ENCODE data around the gene TENM3.

TENM3 gene

DNA sequence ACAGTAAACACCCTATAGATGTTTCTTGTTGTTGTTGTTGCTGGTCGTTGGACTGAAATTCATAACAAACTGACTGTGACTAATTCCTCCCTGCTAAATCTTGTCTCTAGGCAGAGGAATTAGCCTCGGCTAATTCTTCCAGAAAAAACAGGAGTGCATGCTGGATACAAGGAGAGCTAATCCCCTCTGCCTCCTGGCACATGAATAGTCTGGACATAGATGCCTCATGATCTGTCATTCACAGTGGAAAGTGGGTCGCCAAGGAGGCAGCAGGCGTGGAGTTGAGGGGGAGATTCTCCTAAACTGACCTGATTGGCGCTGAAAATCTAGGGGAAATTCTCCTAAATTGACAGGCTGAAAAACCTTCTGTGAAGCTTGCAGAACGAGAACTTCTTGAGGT, 453.9 kb downstream of the TENM3 start:
- Histone ChIP-seq H3K9me3 (ENCODE audit: control insufficient read depth in 2 of 2, low read length in 2 of 2) (no peaks in the 10 kb centered on the region), H3K36me3 (ENCODE audit: control insufficient read depth in 2 of 2, insufficient read depth in 2 of 2, low read length in 2 of 2) (no peaks in the 10 kb centered on the region), H3K27me3 (ENCODE audit: control insufficient read depth in 1 of 2, insufficient read depth in 2 of 2, low read length in 2 of 2) (no peaks in the 10 kb centered on the region), H3K27ac (ENCODE audit: low read length) (no peak overlapping the region), H3K4me3 (ENCODE audit: low read length in 2 of 2) (no peak overlapping the region), H3K9ac (ENCODE audit: low read length in 2 of 2) (no peak overlapping the region), H3K4me1 (ENCODE audit: control insufficient read depth, insufficient read depth, low read length) (no peaks in the 10 kb centered on the region)

DNA sequence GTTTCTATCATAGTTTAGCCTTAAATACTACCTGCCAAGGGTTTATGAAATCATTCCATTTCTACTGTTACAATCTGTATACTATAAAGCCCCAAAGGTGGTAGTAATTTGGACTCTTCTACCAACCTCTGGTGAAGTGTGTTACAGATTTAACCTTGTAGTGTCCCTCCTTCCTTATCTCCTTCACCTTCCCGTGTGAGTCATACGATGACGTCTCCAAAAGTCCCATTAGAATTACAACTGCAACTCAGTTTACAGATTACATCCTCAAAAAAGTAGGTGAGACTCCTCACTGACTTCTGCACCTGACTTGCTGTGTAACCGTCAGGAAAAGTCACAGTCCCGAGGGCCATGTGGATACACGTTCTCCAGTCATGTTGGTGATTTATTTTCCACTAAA, 455.0 kb downstream of the TENM3 start:
- Histone ChIP-seq H3K4me1 (ENCODE audit: control insufficient read depth, insufficient read depth, low read length) (no peaks in the 10 kb centered on the region), H3K4me3 (ENCODE audit: low read length in 2 of 2) (no peak overlapping the region), H3K27me3 (ENCODE audit: control insufficient read depth in 1 of 2, insufficient read depth in 2 of 2, low read length in 2 of 2) (no peaks in the 10 kb centered on the region), H3K36me3 (ENCODE audit: control insufficient read depth in 2 of 2, insufficient read depth in 2 of 2, low read length in 2 of 2) (no peaks in the 10 kb centered on the region), H3K9me3 (ENCODE audit: control insufficient read depth in 2 of 2, low read length in 2 of 2) (no peaks in the 10 kb centered on the region), H3K27ac (ENCODE audit: low read length) (no peak overlapping the region), H3K9ac (ENCODE audit: low read length in 2 of 2) (no peak overlapping the region)

DNA sequence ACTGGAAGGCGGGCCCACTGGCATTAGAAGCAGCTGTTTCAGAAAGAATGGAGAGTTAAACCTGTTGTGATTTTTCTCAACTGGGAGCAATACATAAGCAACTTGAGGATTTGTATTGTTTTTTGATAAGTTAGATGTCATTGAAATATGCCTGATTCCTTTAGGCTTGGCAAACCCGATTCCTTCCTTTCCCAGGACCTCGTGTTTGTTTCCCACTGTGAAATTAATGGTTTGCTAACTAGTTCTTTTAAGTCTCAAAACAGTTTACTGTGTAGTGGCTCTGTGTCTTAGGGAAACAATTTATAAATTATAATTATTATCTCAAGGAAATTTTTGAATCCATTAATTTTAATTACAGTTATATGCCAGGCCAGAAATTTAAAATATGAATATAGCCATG, 456.0 kb downstream of the TENM3 start:
- H3K27me3 ChIP-seq (ENCODE audit: control insufficient read depth in 1 of 2, insufficient read depth in 2 of 2, low read length in 2 of 2): no peaks in the 10 kb centered on the region
- no peaks in the 10 kb centered on the region for H3K36me3 ChIP-seq (ENCODE audit: control insufficient read depth in 2 of 2, insufficient read depth in 2 of 2, low read length in 2 of 2)
- no peak overlapping the region for H3K27ac ChIP-seq (ENCODE audit: low read length)
- H3K9ac ChIP-seq (ENCODE audit: low read length in 2 of 2): no peak overlapping the region
- H3K4me1 ChIP-seq (ENCODE audit: control insufficient read depth, insufficient read depth, low read length): no peaks in the 10 kb centered on the region
- H3K9me3 ChIP-seq (ENCODE audit: control insufficient read depth in 2 of 2, low read length in 2 of 2): no peaks in the 10 kb centered on the region
- no peak overlapping the region for H3K4me3 ChIP-seq (ENCODE audit: low read length in 2 of 2)

DNA sequence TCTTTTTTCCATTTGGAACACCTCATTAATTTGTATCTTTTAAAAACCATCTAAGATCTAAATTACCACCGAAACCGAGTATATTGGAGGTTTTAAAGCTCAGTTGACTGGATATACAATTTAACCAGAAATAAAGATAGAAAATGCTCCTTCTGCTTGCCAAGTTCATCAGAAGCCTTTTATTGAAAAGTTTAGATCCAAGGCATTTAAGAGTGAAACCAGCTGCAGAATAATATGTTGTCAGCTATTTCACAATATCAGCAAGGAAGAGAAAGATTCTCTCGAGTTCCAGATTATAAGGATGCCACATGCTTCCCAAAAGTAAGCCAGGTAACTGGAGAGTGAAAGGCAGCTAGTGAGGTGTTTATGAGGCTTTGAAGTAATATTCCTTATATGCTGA, 456.6 kb downstream of the TENM3 start:
- H3K9ac ChIP-seq (ENCODE audit: low read length in 2 of 2): no peak overlapping the region
- no peaks in the 10 kb centered on the region for H3K4me1 ChIP-seq (ENCODE audit: control insufficient read depth, insufficient read depth, low read length)
- no peaks in the 10 kb centered on the region for H3K36me3 ChIP-seq (ENCODE audit: control insufficient read depth in 2 of 2, insufficient read depth in 2 of 2, low read length in 2 of 2)
- H3K27ac ChIP-seq (ENCODE audit: low read length): no peak overlapping the region
- H3K27me3 ChIP-seq (ENCODE audit: control insufficient read depth in 1 of 2, insufficient read depth in 2 of 2, low read length in 2 of 2): no peaks in the 10 kb centered on the region
- H3K4me3 ChIP-seq (ENCODE audit: low read length in 2 of 2): no peak overlapping the region
- no peaks in the 10 kb centered on the region for H3K9me3 ChIP-seq (ENCODE audit: control insufficient read depth in 2 of 2, low read length in 2 of 2)

DNA sequence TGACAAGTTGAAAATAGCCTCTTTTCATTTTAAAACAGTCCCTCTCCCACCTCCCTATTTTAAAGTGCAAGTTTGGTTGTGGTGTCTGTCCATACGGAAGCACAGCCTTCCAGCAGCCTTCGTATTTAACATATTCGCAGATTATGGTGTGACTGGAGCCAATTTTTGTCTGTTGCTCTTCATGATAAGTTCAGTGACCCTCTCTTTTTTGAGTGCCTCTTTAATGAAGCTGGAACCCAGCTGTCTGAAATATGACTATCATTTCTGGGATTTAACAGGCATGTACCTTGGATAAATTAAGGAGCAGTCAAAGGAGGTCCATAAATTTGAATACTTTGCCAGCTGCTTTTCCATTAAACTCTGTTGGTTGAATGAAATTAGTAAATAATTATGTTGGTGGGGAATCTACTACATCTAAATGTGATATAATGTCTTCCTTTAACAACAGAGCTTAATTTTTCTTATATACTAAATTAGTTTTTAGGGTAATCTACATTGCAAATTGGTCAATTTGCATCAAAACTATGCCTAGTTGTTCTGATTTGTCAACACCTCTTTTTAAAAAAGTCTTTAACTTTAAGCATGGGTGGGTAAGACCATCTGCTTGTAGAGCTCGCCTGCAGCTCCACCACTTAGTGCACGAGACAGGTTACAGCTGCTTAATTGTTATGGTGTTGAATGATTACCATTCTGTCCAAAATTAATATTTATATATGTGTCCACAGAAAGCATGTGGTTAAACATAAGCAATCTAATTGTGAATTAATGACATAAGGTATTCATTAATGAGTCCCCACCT, 457.4 kb downstream of the TENM3 start:
- Histone ChIP-seq H3K27ac (ENCODE audit: low read length) (no peak overlapping the region), H3K36me3 (ENCODE audit: control insufficient read depth in 2 of 2, insufficient read depth in 2 of 2, low read length in 2 of 2) (no peaks in the 10 kb centered on the region), H3K4me1 (ENCODE audit: control insufficient read depth, insufficient read depth, low read length) (no peaks in the 10 kb centered on the region), H3K9ac (ENCODE audit: low read length in 2 of 2) (no peak overlapping the region), H3K27me3 (ENCODE audit: control insufficient read depth in 1 of 2, insufficient read depth in 2 of 2, low read length in 2 of 2) (no peaks in the 10 kb centered on the region), H3K9me3 (ENCODE audit: control insufficient read depth in 2 of 2, low read length in 2 of 2) (no peaks in the 10 kb centered on the region), H3K4me3 (ENCODE audit: low read length in 2 of 2) (no peak overlapping the region)

DNA sequence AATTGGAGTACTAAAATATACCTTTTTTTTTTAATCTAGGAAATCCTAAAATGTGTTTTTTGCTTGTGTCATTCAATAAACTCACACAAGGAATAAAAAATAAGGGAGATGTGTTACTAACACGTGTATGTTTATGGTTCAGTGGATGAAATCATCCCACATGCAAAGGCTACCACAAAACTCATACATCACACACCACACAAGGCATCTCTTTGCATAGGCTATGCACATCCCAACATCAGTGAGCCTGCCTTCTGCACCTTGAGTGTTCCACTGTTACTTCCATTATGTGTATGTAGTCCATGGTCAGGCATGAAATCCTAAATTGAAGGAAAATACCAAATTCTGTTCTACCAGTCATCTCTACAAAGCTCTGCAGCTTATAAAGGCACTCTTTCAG, 460.9 kb downstream of the TENM3 start:
- H3K9ac ChIP-seq (ENCODE audit: low read length in 2 of 2): no peak overlapping the region
- no peaks in the 10 kb centered on the region for H3K4me1 ChIP-seq (ENCODE audit: control insufficient read depth, insufficient read depth, low read length)
- H3K27ac ChIP-seq (ENCODE audit: low read length): no peak overlapping the region
- no peak overlapping the region for H3K4me3 ChIP-seq (ENCODE audit: low read length in 2 of 2)
- no peaks in the 10 kb centered on the region for H3K27me3 ChIP-seq (ENCODE audit: control insufficient read depth in 1 of 2, insufficient read depth in 2 of 2, low read length in 2 of 2)
- H3K36me3 ChIP-seq (ENCODE audit: control insufficient read depth in 2 of 2, insufficient read depth in 2 of 2, low read length in 2 of 2): no peaks in the 10 kb centered on the region
- no peaks in the 10 kb centered on the region for H3K9me3 ChIP-seq (ENCODE audit: control insufficient read depth in 2 of 2, low read length in 2 of 2)

DNA sequence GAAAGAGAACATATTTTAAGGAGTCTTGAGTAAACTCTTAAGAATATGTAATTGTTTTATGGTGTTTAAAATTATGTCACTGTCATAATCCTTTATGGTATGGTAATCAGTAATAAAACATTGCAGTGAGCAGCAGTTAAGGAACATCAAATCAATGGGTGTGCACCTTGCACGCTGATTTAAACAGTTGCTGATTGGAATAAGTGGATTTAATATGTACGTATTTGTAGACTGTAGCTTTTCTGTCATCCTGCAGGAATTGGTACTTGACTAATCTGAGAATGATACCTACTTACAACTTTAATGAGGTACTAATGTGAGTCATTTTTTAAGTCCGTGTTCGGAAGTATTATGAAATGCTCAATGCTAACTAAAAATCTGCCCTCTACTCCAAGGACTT, 461.7 kb downstream of the TENM3 start:
- Histone ChIP-seq H3K27me3 (ENCODE audit: control insufficient read depth in 1 of 2, insufficient read depth in 2 of 2, low read length in 2 of 2) (no peaks in the 10 kb centered on the region), H3K4me1 (ENCODE audit: control insufficient read depth, insufficient read depth, low read length) (no peaks in the 10 kb centered on the region), H3K9ac (ENCODE audit: low read length in 2 of 2) (no peak overlapping the region), H3K9me3 (ENCODE audit: control insufficient read depth in 2 of 2, low read length in 2 of 2) (no peaks in the 10 kb centered on the region), H3K36me3 (ENCODE audit: control insufficient read depth in 2 of 2, insufficient read depth in 2 of 2, low read length in 2 of 2) (no peaks in the 10 kb centered on the region), H3K27ac (ENCODE audit: low read length) (no peak overlapping the region), H3K4me3 (ENCODE audit: low read length in 2 of 2) (no peak overlapping the region)

DNA sequence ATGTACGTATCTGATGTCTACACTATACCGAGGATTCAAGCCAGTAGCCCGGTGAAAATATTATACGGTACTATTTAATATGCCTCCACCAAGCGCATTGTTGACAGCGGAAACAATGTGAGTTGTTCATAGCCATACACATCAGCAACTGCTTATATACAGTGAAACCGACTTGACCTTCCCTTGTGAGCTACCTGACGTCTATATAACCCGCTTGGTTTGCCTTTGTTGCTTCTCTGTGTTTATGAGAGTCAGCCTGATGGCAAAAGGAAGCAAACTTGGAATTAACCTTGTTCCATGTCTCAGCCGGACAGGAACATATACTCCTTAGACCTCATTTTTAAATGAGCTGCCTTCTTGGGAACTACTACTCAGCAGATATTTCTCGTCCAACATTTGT, 462.2 kb downstream of the TENM3 start:
- H3K27ac ChIP-seq (ENCODE audit: low read length): no peak overlapping the region

DNA sequence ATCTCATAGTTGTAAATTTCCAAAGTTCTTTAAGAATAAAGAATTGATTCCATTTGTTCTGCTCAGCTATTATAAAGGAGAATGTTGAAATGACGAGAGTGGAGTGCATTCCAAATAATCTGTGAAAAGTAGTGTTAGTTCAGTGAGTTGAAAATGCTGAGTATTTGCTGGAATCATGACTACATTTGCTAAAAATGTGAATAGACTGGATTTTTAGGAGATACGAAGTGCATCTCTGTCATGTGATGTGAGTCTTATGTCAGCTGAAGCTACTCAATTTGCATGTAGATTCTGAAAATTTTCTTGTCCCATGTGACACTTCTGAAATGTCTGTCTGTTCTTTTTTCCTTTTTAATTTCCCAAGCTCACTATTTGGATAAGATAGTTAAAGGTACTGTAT, 468.0 kb downstream of the TENM3 start:
- H3K27me3 ChIP-seq (ENCODE audit: control insufficient read depth in 1 of 2, insufficient read depth in 2 of 2, low read length in 2 of 2): no peaks in the 10 kb centered on the region
- H3K36me3 ChIP-seq (ENCODE audit: control insufficient read depth in 2 of 2, insufficient read depth in 2 of 2, low read length in 2 of 2): no peaks in the 10 kb centered on the region
- no peak overlapping the region for H3K9ac ChIP-seq (ENCODE audit: low read length in 2 of 2)
- H3K9me3 ChIP-seq (ENCODE audit: control insufficient read depth in 2 of 2, low read length in 2 of 2): no peaks in the 10 kb centered on the region
- H3K27ac ChIP-seq (ENCODE audit: low read length): no peak overlapping the region
- H3K4me1 ChIP-seq (ENCODE audit: control insufficient read depth, insufficient read depth, low read length): no peaks in the 10 kb centered on the region
- no peak overlapping the region for H3K4me3 ChIP-seq (ENCODE audit: low read length in 2 of 2)

More for the DNA sequence above, 462.2 kb downstream of the TENM3 start:
- no peaks in the 10 kb centered on the region for H3K27me3 ChIP-seq (ENCODE audit: control insufficient read depth in 1 of 2, insufficient read depth in 2 of 2, low read length in 2 of 2)
- H3K4me1 ChIP-seq (ENCODE audit: control insufficient read depth, insufficient read depth, low read length): no peaks in the 10 kb centered on the region
- no peaks in the 10 kb centered on the region for H3K9me3 ChIP-seq (ENCODE audit: control insufficient read depth in 2 of 2, low read length in 2 of 2)
- H3K36me3 ChIP-seq (ENCODE audit: control insufficient read depth in 2 of 2, insufficient read depth in 2 of 2, low read length in 2 of 2): no peaks in the 10 kb centered on the region
- no peak overlapping the region for H3K4me3 ChIP-seq (ENCODE audit: low read length in 2 of 2)
- H3K9ac ChIP-seq (ENCODE audit: low read length in 2 of 2): no peak overlapping the region

DNA sequence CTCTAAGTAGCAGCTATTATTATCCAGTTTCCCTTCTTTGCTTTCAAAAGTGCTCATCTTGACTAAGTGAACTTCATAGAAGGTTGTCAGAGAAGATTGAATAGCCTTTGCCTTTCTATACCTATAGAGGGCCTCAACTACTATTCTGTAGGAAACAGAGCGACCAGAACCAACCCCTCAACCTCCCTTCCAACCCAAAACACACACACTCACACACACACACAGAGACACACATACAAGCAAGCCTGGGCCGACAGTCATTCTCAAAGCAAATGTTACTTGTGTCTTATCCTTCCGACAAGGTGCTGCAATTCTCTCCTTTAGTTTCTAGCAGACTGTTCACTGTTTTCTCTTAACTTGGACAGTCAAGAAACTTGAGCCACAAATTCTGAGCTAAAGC, 472.3 kb downstream of the TENM3 start:
- Histone ChIP-seq H3K9me3 (ENCODE audit: control insufficient read depth in 2 of 2, low read length in 2 of 2) (no peaks in the 10 kb centered on the region), H3K4me1 (ENCODE audit: control insufficient read depth, insufficient read depth, low read length) (no peaks in the 10 kb centered on the region), H3K4me3 (ENCODE audit: low read length in 2 of 2) (no peak overlapping the region), H3K27me3 (ENCODE audit: control insufficient read depth in 1 of 2, insufficient read depth in 2 of 2, low read length in 2 of 2) (no peaks in the 10 kb centered on the region), H3K9ac (ENCODE audit: low read length in 2 of 2) (no peak overlapping the region), H3K36me3 (ENCODE audit: control insufficient read depth in 2 of 2, insufficient read depth in 2 of 2, low read length in 2 of 2) (no peaks in the 10 kb centered on the region), H3K27ac (ENCODE audit: low read length) (no peak overlapping the region)

DNA sequence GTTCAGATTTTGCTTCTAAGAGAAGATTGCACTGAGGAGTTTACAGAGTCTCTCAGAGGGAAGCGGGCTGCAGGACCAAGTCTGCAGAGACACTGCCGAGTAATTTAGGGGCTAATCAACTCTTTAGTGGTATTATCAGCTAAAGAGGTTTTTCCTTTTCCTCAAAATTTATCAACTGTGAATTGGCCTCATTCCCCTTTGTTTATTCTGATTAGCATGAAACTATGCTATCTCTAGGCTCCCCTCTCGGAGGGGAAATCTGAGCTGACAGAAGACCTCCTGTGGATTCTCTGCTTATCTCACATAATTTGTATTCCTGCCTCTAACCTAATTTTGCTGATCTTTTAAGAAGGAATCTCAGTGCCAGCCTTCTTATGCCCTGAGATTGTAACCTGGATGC, 473.0 kb downstream of the TENM3 start:
- no peaks in the 10 kb centered on the region for H3K36me3 ChIP-seq (ENCODE audit: control insufficient read depth in 2 of 2, insufficient read depth in 2 of 2, low read length in 2 of 2)
- no peaks in the 10 kb centered on the region for H3K4me1 ChIP-seq (ENCODE audit: control insufficient read depth, insufficient read depth, low read length)
- H3K4me3 ChIP-seq (ENCODE audit: low read length in 2 of 2): no peak overlapping the region
- H3K9me3 ChIP-seq (ENCODE audit: control insufficient read depth in 2 of 2, low read length in 2 of 2): no peaks in the 10 kb centered on the region
- H3K9ac ChIP-seq (ENCODE audit: low read length in 2 of 2): no peak overlapping the region
- no peaks in the 10 kb centered on the region for H3K27me3 ChIP-seq (ENCODE audit: control insufficient read depth in 1 of 2, insufficient read depth in 2 of 2, low read length in 2 of 2)
- no peak overlapping the region for H3K27ac ChIP-seq (ENCODE audit: low read length)
